SK-N-SH treated with all-trans-retinoic acid at 6 μM for 48 hours (cell line): ENCODE measurements around the gene LAMA1.

Experiments
- ATAC-seq: fragments of 200-7000 bp; cut with Tn5 transposase; 3 replicates; pipeline ENCODE4 v1.9.1; 2020; ENCODE audit warnings: mild to moderate bottlenecking, moderate library complexity
- ARNTL ChIP-seq: fragments of 450-650 bp; formaldehyde crosslinking; IDR thresholded peaks from 2 replicates; pipeline ENCODE4 v1.5.0; 2020; ENCODE audit warnings: low read depth, mild to moderate bottlenecking, moderate library complexity, borderline replicate concordance
- BACH2 ChIP-seq: fragments of 250-450 bp; sonication (Bioruptor Pico); IDR thresholded peaks from 2 replicates; pipeline ENCODE4 v1.9.0; 2021; ENCODE audit warnings: mild to moderate bottlenecking, borderline replicate concordance
- CREB5 ChIP-seq: fragments of 250-450 bp; sonication (Bioruptor Pico); IDR thresholded peaks from 2 replicates; pipeline ENCODE4 v1.5.1; 2020; ENCODE audit warnings: low read depth, mild to moderate bottlenecking, moderate library complexity
- CSRNP3 ChIP-seq: fragments of 250-450 bp; sonication (Bioruptor Pico); IDR thresholded peaks from 2 replicates; pipeline ENCODE4 v1.5.1; 2021; ENCODE audit warnings: mild to moderate bottlenecking, moderate library complexity
- GLIS3 ChIP-seq: fragments of 250-450 bp; sonication (Bioruptor Pico); IDR thresholded peaks from 2 replicates; pipeline ENCODE4 v1.5.0; 2020; ENCODE audit warnings: mild to moderate bottlenecking, moderate library complexity
- ISL1 ChIP-seq: fragments of 250-450 bp; sonication (Bioruptor Pico); IDR thresholded peaks from 2 replicates; pipeline ENCODE4 v2.1.2; 2022; ENCODE audit warnings: mild to moderate bottlenecking, moderate library complexity
- OSR1 ChIP-seq: fragments of 250-450 bp; sonication (Bioruptor Pico); IDR thresholded peaks from 2 replicates; pipeline ENCODE4 v1.8.0; 2022; ENCODE audit warnings: moderate library complexity, mild to moderate bottlenecking, inconsistent platforms
- PATZ1 ChIP-seq: fragments of 250-450 bp; sonication (Bioruptor Pico); IDR thresholded peaks from 2 replicates; pipeline ENCODE4 v1.8.0; 2020; ENCODE audit warnings: mild to moderate bottlenecking, moderate library complexity, borderline replicate concordance
- POU6F1 ChIP-seq: fragments of 250-450 bp; sonication (Bioruptor Pico); IDR thresholded peaks from 2 replicates; pipeline ENCODE4 v1.8.0; 2021; ENCODE audit warnings: low read depth, mild to moderate bottlenecking, moderate library complexity, borderline replicate concordance
- PPARA ChIP-seq: fragments of 250-450 bp; sonication (Bioruptor Pico); IDR thresholded peaks from 2 replicates; pipeline ENCODE4 v1.5.0; 2020; ENCODE audit warnings: mild to moderate bottlenecking, borderline replicate concordance
- RARB ChIP-seq: fragments of 250-450 bp; sonication (Bioruptor Pico); IDR thresholded peaks from 2 replicates; pipeline ENCODE4 v1.8.0; 2021; ENCODE audit warnings: mild to moderate bottlenecking, moderate library complexity
- SNAI2 ChIP-seq: fragments of 250-450 bp; sonication (Bioruptor Pico); IDR thresholded peaks from 2 replicates; pipeline ENCODE4 v1.5.0; 2020; ENCODE audit warnings: mild to moderate bottlenecking, moderate library complexity
- TCF4 ChIP-seq: fragments of 250-450 bp; sonication (Bioruptor Pico); IDR thresholded peaks from 2 replicates; pipeline ENCODE4 v1.8.0; 2021; ENCODE audit warnings: mild to moderate bottlenecking, moderate library complexity, borderline replicate concordance
- TOX ChIP-seq: fragments of 250-450 bp; sonication (Bioruptor Pico); IDR thresholded peaks from 2 replicates; pipeline ENCODE4 v1.8.0; 2021; ENCODE audit warnings: mild to moderate bottlenecking, moderate library complexity, borderline replicate concordance
- TSHZ2 ChIP-seq: fragments of 250-450 bp; sonication (Bioruptor Pico); IDR thresholded peaks from 2 replicates; pipeline ENCODE4 v1.5.0; 2020; ENCODE audit warnings: mild to moderate bottlenecking, moderate library complexity
- ZC3H10 ChIP-seq: fragments of 250-450 bp; sonication (Bioruptor Pico); IDR thresholded peaks from 2 replicates; pipeline ENCODE4 v1.5.1; 2021; ENCODE audit warnings: mild to moderate bottlenecking, moderate library complexity
- ZFP3 ChIP-seq: fragments of 250-450 bp; sonication (Bioruptor Pico); IDR thresholded peaks from 2 replicates; pipeline ENCODE4 v1.5.0; 2020; ENCODE audit warnings: mild to moderate bottlenecking, moderate library complexity
- ZFP30 ChIP-seq: fragments of 450-650 bp; formaldehyde crosslinking; IDR thresholded peaks from 2 replicates; pipeline ENCODE4 v1.5.0; 2022; ENCODE audit warnings: mild to moderate bottlenecking, moderate library complexity
- ZNF70 ChIP-seq: fragments of 450-650 bp; formaldehyde crosslinking; IDR thresholded peaks from 2 replicates; pipeline ENCODE4 v1.5.0; 2020; ENCODE audit warnings: mild to moderate bottlenecking, moderate library complexity
- ZNF8 ChIP-seq: fragments of 450-650 bp; formaldehyde crosslinking; IDR thresholded peaks from 2 replicates; pipeline ENCODE4 v1.5.0; 2020; ENCODE audit warnings: mild to moderate bottlenecking, moderate library complexity

The LAMA1 gene

GRCh38 chr18:7072593-7072992 is 45.0 kb downstream of the LAMA1 start:
- no peak for ATAC-seq

GRCh38 chr18:7071600-7071999 is 46.0 kb downstream of the LAMA1 start:
- no peak for ATAC-seq
- TF ChIP-seq GLIS3 (CRISPR knock-in tag) (no peak), ZFP3 (CRISPR knock-in tag) (no peak), CSRNP3 (no peak), TOX (no peak), TCF4 (CRISPR knock-in tag) (no peak), ZNF8 (CRISPR knock-in tag) (no peak), ARNTL (CRISPR knock-in tag) (no peak), PATZ1 (CRISPR knock-in tag) (no peak), POU6F1 (CRISPR knock-in tag) (no peak), ZNF70 (CRISPR knock-in tag) (no peak), OSR1 (no peak), BACH2 (CRISPR knock-in tag) (no peak), ZC3H10 (CRISPR knock-in tag) (no peak), SNAI2 (no peak)

More at GRCh38 chr18:7072593-7072992, 45.0 kb downstream of the LAMA1 start:
- TF ChIP-seq TSHZ2 (CRISPR knock-in tag), result no peak
- no peak for TF ChIP-seq ZC3H10 (CRISPR knock-in tag)
- TF ChIP-seq ISL1, result no peak
- TF ChIP-seq GLIS3 (CRISPR knock-in tag), result no peak
- no peak for TF ChIP-seq CREB5 (CRISPR knock-in tag)
- no peak for TF ChIP-seq PPARA (CRISPR knock-in tag)
- no peak for TF ChIP-seq TOX
- no peak for TF ChIP-seq ARNTL (CRISPR knock-in tag)
- no peak for TF ChIP-seq ZNF70 (CRISPR knock-in tag)
- no peak for TF ChIP-seq ZFP30 (CRISPR knock-in tag)
- no peak for TF ChIP-seq BACH2 (CRISPR knock-in tag)
- no peak for TF ChIP-seq ZFP3 (CRISPR knock-in tag)
- no peak for TF ChIP-seq RARB (CRISPR knock-in tag)
- TF ChIP-seq, all 23 proteins: peak for 0

- no peak for TF ChIP-seq ARNTL (CRISPR knock-in tag)
- no peak for TF ChIP-seq TCF4 (CRISPR knock-in tag)
- TF ChIP-seq OSR1, result no peak
- TF ChIP-seq CREB5 (CRISPR knock-in tag), result no peak
- TF ChIP-seq CSRNP3, result no peak
- TF ChIP-seq BACH2 (CRISPR knock-in tag), result no peak
- no peak for TF ChIP-seq PATZ1 (CRISPR knock-in tag)
- TF ChIP-seq, all 23 proteins: peak for 0
- ATAC-seq, result no peak
Measured at GRCh38 chr18:7070466-7070865, 47.1 kb downstream of the LAMA1 start.
